Psoas muscle (tissue), 7 donors: ENCODE measurements around the gene MTCL3.

Experiments
- ATAC-seq, 4 donors: fragments of 200-7000 bp; cut with Tn5 transposase; one replicate each; pipeline ENCODE4 v1.9.1; 2020; ENCODE audit warnings: moderate library complexity in 3 of 4, mild to moderate bottlenecking in 2 of 4
- DNase-seq, 2 donors: peaks; one replicate each; pipeline ENCODE4 v3.0.0-alpha.2; 2020
- H3K27ac ChIP-seq: fragments of 200-600 bp; one replicate; pipeline ENCODE4 v1.8.0; 2022
- H3K27me3 ChIP-seq, 3 donors: fragments of 200-600 bp in 1 of 3; one replicate each; pipeline versions ENCODE4 v1.6.1 to v1.8.0; 2013 to 2022; ENCODE audit warnings: low read length in 2 of 3, mild to moderate bottlenecking in 2 of 3, moderate library complexity in 1 of 3; ENCODE audit not compliant: insufficient read depth in 3 of 3
- H3K36me3 ChIP-seq, 2 donors: fragments of 200-600 bp in 1 of 2; one replicate each; pipeline versions ENCODE4 v1.6.1 to v1.8.0; 2013 to 2022; ENCODE audit warnings: low read depth in 1 of 2, mild to moderate bottlenecking in 1 of 2, moderate library complexity in 1 of 2; ENCODE audit not compliant: insufficient read depth in 1 of 2
- H3K4me1 ChIP-seq: fragments of 200-600 bp; one replicate; pipeline ENCODE4 v1.8.0; 2022
- H3K4me3 ChIP-seq: fragments of 200-600 bp; one replicate; pipeline ENCODE4 v1.8.0; 2022; ENCODE audit warnings: mild to moderate bottlenecking
- H3K9me3 ChIP-seq: fragments of 200-600 bp; one replicate; pipeline ENCODE4 v1.8.0; 2022
- CTCF ChIP-seq: fragments of 200-600 bp; IDR thresholded peaks from one replicate; pipeline ENCODE4 v1.8.0; 2022; ENCODE audit warnings: antibody characterized with exemption
- WGBS, 3 donors: extraction: QIAGEN DNeasy Blood & Tissue Kit; methylation state at CpG; one replicate each; pipeline versions ENCODE4 v1.1.6 to v1.1.7; 2013; 5-methylcytosine and 5-hydroxymethylcytosine counted together
- intact Hi-C, 2 donors: fragments of 100-400 bp; cut with DNase I; formaldehyde crosslinking; loops; one replicate each; pipeline versions ENCODE4 v1.11.0 to v1.14.2; 2022
- donor health status: healthy with polysubstance abuse.
- donor health status: DM: no; HTN: no; CAD: no; lungs with moderate emphysema.
- donor health status: Bipolar disorder and iron deficiency.
- donor health status: healthy.
- donor health status: DM: yes; HTN: yes; CAD: no.
- donor health status: DM: no; HTN: no; CAD: no.
- donor health status: DM: yes; HTN: yes; CAD: no.

Gene MTCL3

DNA sequence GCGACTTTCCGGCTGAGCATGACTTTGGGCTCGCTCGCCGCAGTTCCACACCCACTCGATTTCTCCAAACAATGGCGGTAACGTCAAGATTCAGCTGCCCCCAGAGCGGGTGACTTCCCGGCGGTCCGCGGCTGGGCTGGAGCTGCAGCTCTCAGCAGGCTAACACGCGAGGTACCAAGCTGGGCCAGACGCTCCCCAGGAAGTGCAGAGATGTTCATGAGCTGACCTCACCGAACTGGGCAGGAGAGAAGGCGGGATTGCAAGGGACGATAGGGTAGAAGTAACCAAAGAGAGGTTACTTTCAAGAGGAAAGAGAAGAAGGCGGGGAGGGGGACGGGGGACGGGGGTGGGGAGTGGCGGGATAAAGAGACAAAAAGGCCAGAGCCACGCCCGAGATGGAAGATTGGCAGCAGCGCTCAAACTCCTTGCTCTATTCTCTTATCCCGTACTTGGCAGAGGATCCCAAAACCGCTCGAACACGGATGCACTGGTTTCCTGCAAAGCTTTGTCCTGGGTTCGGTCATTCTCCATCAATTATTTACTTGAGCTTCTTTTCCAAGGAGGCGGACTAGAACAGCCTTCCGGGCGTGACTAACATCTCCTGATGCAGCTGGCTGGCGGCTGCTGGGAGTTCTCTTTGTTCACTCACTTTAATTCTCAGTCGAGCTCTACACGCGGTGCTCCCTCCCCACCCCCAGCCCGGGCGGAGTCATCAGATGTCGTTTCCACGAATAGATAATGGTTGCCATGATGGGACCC is at the start of gene MTCL3:
Gene MTCL3 (minus strand): TSS at position 626 of the 759 bp plus-strand sequence.
- intact Hi-C loops = loop anchor here in 1 of 2 donors (10.0 kb wide), 1 partner anchor 54 kb away; no protein-coding TSS in a partner anchor
- no peak for DNase-seq
- Histone ChIP-seq H3K9me3 (no peaks in the 10 kb centered on the region), H3K27me3 (peaks cover 3 to 59% (median 6%) of the 10 kb centered on the region in 3 donors), H3K27ac (no peak within 1 kb of the TSS), H3K4me1 (peaks cover 10% of the 10 kb centered on the region), H3K36me3 (no peaks in the 10 kb centered on the region), H3K4me3 (no peak within 1 kb of the TSS)
- 3 to 6% (median 5%) methylated on average over 41 to 42 of the region's 42 CpGs for WGBS, 3 donors
- ATAC-seq = no peak
- TF ChIP-seq CTCF = no peak

- intact Hi-C loops = no loop called here
- no peak for TF ChIP-seq CTCF
- no peak overlapping the region for H3K4me3 ChIP-seq
- no peak overlapping the region for H3K27ac ChIP-seq
- no peaks in the 10 kb centered on the region for H3K36me3 ChIP-seq
- H3K9me3 ChIP-seq = no peaks in the 10 kb centered on the region
- H3K27me3 ChIP-seq = no peaks in the 10 kb centered on the region
- 50 to 68% (median 51%) methylated on average over 2 of the region's 2 CpGs for WGBS, 3 donors
- H3K4me1 ChIP-seq = no peaks in the 10 kb centered on the region
- ATAC-seq (no peak), DNase-seq (no peak)
Measured at GRCh38 chr6:127567476-127567875, 48.3 kb upstream of the MTCL3 start.

DNA sequence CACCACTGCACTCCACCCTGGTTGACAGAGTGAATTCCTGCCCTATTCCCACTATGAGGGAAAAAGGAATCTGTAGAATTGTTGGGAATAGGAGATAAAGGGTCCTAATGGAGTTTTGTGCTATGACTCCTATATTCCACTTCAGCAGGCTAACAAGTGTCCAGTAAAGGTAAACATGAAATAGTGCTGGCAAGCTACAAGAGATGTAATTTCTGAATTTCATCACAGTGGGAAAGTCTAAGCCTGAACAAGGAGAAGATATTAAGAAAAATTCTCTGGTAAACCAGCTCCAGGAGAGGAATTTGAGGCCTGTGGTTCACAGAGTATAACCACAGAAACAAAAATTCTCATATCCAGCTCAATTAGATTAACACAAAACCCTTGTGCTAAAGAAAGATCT is 47.5 kb upstream of the MTCL3 start:
- no peak for TF ChIP-seq CTCF

GRCh38 chr6:127566119-127566518 is 47.0 kb upstream of the MTCL3 start:
- H3K36me3 ChIP-seq = no peaks in the 10 kb centered on the region
- no peak overlapping the region for H3K4me3 ChIP-seq
- no peak for TF ChIP-seq CTCF
- no peaks in the 10 kb centered on the region for H3K9me3 ChIP-seq
- DNase-seq = no peak
- no peaks in the 10 kb centered on the region for H3K27me3 ChIP-seq
- intact Hi-C loops = no loop called here
- no peaks in the 10 kb centered on the region for H3K4me1 ChIP-seq
- no peak for ATAC-seq
- no peak overlapping the region for H3K27ac ChIP-seq

More for the DNA sequence above, 47.5 kb upstream of the MTCL3 start:
- no peaks in the 10 kb centered on the region for H3K4me1 ChIP-seq
- ATAC-seq (no peak), DNase-seq (no peak)
- H3K27ac ChIP-seq = no peak overlapping the region
- intact Hi-C loops = no loop called here
- H3K27me3 ChIP-seq = no peaks in the 10 kb centered on the region
- no peaks in the 10 kb centered on the region for H3K36me3 ChIP-seq
- H3K9me3 ChIP-seq = no peaks in the 10 kb centered on the region
- H3K4me3 ChIP-seq = no peak overlapping the region

DNA sequence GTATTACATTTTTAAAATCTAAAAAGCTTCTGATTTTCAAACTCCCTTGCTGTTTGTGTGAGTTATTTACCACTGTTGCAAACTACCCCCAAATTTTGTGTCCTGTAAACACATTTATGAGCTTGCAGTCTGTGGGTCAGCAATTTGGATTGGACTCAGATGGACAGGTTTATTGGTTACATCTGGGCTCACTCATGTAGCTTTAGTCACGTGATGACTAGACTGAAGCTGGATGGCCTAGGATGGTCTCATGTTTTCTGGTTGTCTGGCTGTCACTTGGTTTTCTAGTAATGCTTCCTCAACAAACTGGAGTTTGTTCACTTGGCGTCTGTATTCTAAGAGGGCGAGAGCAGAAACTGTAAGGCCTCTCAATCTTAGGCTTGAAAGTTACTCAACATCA is 45.6 kb upstream of the MTCL3 start:
- Histone ChIP-seq H3K4me1 (no peaks in the 10 kb centered on the region), H3K27me3 (no peaks in the 10 kb centered on the region), H3K27ac (no peak overlapping the region), H3K4me3 (no peak overlapping the region), H3K9me3 (no peaks in the 10 kb centered on the region), H3K36me3 (no peaks in the 10 kb centered on the region)
- ATAC-seq (no peak), DNase-seq (no peak)
- no peak for TF ChIP-seq CTCF
- WGBS, 3 donors = 58 to 61% (median 60%) methylated on average over 3 of the region's 3 CpGs
- intact Hi-C loops = no loop called here
